HepG2 (cell line): ENCODE measurements around the gene FIGNL1. TPM values are rescaled to one million over a fixed set of nuclear protein-coding genes. Genes with fewer than 3 reads are reported as not detected.

Experiments used
- ATAC-seq: fragments of 200-7000 bp; cut with Tn5 transposase; 3 replicates; pipeline ENCODE4 v1.9.1; 2020; ENCODE audit warnings: mild to moderate bottlenecking, moderate library complexity
- BruUV-seq: library from RNA; stranded (reverse); fragments of 400-500 nt; replicated peaks from 2 replicates; lab custom pipeline; 2021; lab: Mats Ljungman, UMichigan
- CTCF ChIA-PET: fragments of 300-600 bp; formaldehyde crosslinking; extraction: SDS; loops from one replicate; lab custom pipeline; 2021; ENCODE audit warnings: low total read pairs, inconsistent platforms, low intra/inter-chr PET ratio; lab: Yijun Ruan, JAX
- POLR2A ChIA-PET: fragments of 350-600 bp; sonication (Branson Sonifier 250); formaldehyde crosslinking; loops from one replicate; lab custom pipeline; 2020; ENCODE audit warnings: antibody characterized with exemption, inconsistent platforms; lab: Yijun Ruan, JAX
- DNase-seq: peaks from one replicate; pipeline ENCODE4 v3.0.0-alpha.2; 2015; ENCODE audit warnings: low spot score
- FAIRE-seq: peaks from 3 replicates; lab custom pipeline; 2011; peaks lifted over from hg19 to GRCh38; lab: Jason Lieb, UNC
- H2AFZ ChIP-seq: one replicate; pipeline ENCODE4 v1.6.1; 2011; ENCODE audit warnings: low read length, inconsistent platforms
- H3K27ac ChIP-seq: fragments of 300-600 bp; 3 replicates; pipeline ENCODE4 v1.8.0; 2011; ENCODE audit warnings: mixed run types, mild to moderate bottlenecking, mixed read lengths, low read length, inconsistent platforms; ENCODE audit not compliant: insufficient read depth; ENCODE audit errors: extremely low read length
- H3K27me3 ChIP-seq, 2 experiments: fragments of 200-600 bp in 1 of 2; 2 replicates in 1 of 2; 3 replicates in 1 of 2; pipeline versions ENCODE4 v1.6.0 to v1.8.0; 2011; ENCODE audit warnings: low read length in 2 of 2, mild to moderate bottlenecking in 2 of 2, moderate library complexity in 2 of 2, inconsistent platforms in 1 of 2; ENCODE audit not compliant: insufficient read depth in 2 of 2, control insufficient read depth in 1 of 2
- H3K36me3 ChIP-seq, 2 experiments: fragments of 200-600 bp in 1 of 2; replicated peaks in 1 of 2; 2 replicates in 1 of 2; 3 replicates in 1 of 2; pipeline versions ENCODE4 v1.5.1 to v1.8.0; 2011; ENCODE audit warnings: low read length in 2 of 2, inconsistent platforms in 1 of 2; ENCODE audit not compliant: insufficient read depth in 2 of 2, control insufficient read depth in 1 of 2
- H3K4me1 ChIP-seq: 2 replicates; pipeline ENCODE4 v1.5.1; 2012; ENCODE audit warnings: low read length, inconsistent platforms; ENCODE audit not compliant: insufficient read depth
- H3K4me2 ChIP-seq: 2 replicates; pipeline ENCODE4 v1.6.0; 2011; ENCODE audit warnings: low read depth, low read length, inconsistent platforms
- H3K4me3 ChIP-seq, 3 experiments: fragments of 200-600 bp in 1 of 3; sonication (generic), shearing (Covaris generic) in 1 of 3; replicated peaks in 1 of 3; 2 replicates each; pipeline ENCODE4 v1.5.1; 2011 to 2016; ENCODE audit warnings: low read length in 3 of 3, inconsistent platforms in 2 of 3, low read depth in 2 of 3, mild to moderate bottlenecking in 2 of 3, control low read depth in 1 of 3, mixed read lengths in 1 of 3; ENCODE audit not compliant: insufficient read depth in 1 of 3
- H3K79me2 ChIP-seq: one replicate; pipeline ENCODE4 v1.6.1; 2011; ENCODE audit warnings: low read length, inconsistent platforms; ENCODE audit not compliant: insufficient read depth
- H3K9ac ChIP-seq: 2 replicates; pipeline ENCODE4 v1.6.0; 2011; ENCODE audit warnings: mild to moderate bottlenecking, low read depth, low read length, inconsistent platforms; ENCODE audit not compliant: insufficient read depth
- H3K9me3 ChIP-seq: 2 replicates; pipeline ENCODE4 v1.5.1; 2012; ENCODE audit warnings: mild to moderate bottlenecking, low read length
- H4K20me1 ChIP-seq: 2 replicates; pipeline ENCODE4 v1.6.0; 2011; ENCODE audit warnings: inconsistent platforms, mild to moderate bottlenecking, low read length, moderate library complexity; ENCODE audit not compliant: insufficient read depth
- ATF1 ChIP-seq: IDR thresholded peaks from 2 replicates; pipeline ENCODE4 v1.6.1; 2016; ENCODE audit warnings: mild to moderate bottlenecking, control low read depth
- KDM5B ChIP-seq: sonication (generic); formaldehyde crosslinking; IDR thresholded peaks from 2 replicates; pipeline ENCODE4 v1.4.0; 2020; ENCODE audit warnings: missing genetic modification reagents, mild to moderate bottlenecking, borderline replicate concordance
- SSRP1 ChIP-seq: IDR thresholded peaks from 2 replicates; pipeline ENCODE4 v1.6.1; 2016; ENCODE audit warnings: control low read depth
- WGBS: methylation state at CpG from one replicate; pipeline ENCODE4 v1.1.6; 2017; ENCODE audit warnings: low lambda C conversion rate; 5-methylcytosine and 5-hydroxymethylcytosine counted together
- in situ Hi-C: cut with HindIII; loops from 2 replicates; pipeline ENCODE4 v1.10.0; 2017; ENCODE audit warnings: low pct_unique_long_range_greater_than_20kb; ENCODE audit not compliant: extremely low pct_ligation_motif_present
- intact Hi-C: fragments of 100-400 bp; cut with micrococcal nuclease; formaldehyde crosslinking; loops from one replicate; pipeline ENCODE4 v1.10.0; 2022; ENCODE audit not compliant: unreplicated experiment
- polyA plus RNA-seq, 8 experiments: library from polyadenylated mRNA; depleted of rRNA in 3 of 8; stranded (reverse) in 7 of 8; unstranded in 1 of 8; fragments of >200 nt; fragmentation: Illumina TruSeq in 4 of 8; extraction: Trizol in 4 of 8; gene quantifications; 2 replicates each; pipeline versions ENCODE4 v1.2.1 to v1.2.3, GENCODE V29; 2011 to 2016; ENCODE audit warnings: low read depth in 4 of 8, missing spikeins in 1 of 8, mixed read lengths in 1 of 8; ENCODE audit not compliant: insufficient read depth in 1 of 8
- total RNA-seq, 5 experiments: library from RNA; depleted of rRNA; stranded (reverse); fragments of >200 nt; fragmentation: Illumina TruSeq; extraction: Trizol; gene quantifications; 2 replicates each; pipeline ENCODE4 v1.2.3, GENCODE V29; 2016; ENCODE audit warnings: low read depth in 1 of 5
- TF ChIP-seq, protein P1 (sequence below): sonication (generic); formaldehyde crosslinking; IDR thresholded peaks from 2 replicates; pipeline ENCODE4 v1.5.1; 2020; ENCODE audit warnings: missing genetic modification reagents, mild to moderate bottlenecking, borderline replicate concordance
- TF ChIP-seq, protein P2 (sequence below): sonication (generic); formaldehyde crosslinking; IDR thresholded peaks from 2 replicates; pipeline ENCODE4 v1.4.0; 2020; ENCODE audit warnings: missing genetic modification reagents

FIGNL1 gene
- total and polyA plus RNA-seq, 2 of the 13 experiments (the other 11 are each of a cell fraction or from before 2014, with no cell fraction given): 4.0 to 20.9 TPM

DNA sequence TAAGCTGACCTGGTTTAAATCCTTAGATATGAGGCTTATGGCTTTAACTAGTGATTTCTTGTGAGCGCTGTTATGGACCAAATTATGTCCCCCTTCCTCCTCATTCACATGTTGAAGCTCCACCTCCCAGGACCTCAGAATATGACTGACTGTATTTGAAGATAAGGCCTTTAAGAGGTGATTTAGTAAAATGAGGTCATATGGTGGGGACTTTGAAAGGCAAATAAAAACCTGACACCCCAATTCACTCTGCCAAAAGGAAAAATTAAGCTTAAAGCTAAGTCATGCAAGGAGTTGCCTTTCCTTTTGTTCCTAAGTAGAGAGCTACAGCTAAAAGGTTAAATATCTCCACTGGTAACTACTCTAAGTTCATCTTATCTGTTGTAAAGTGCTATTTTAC is 36.4 kb upstream of the FIGNL1 start (continued):
- TF ChIP-seq ATF1 (CRISPR knock-in tag) (no peak), KDM5B (CRISPR knock-in tag) (no peak)
- TF ChIP-seq, protein P1, sequence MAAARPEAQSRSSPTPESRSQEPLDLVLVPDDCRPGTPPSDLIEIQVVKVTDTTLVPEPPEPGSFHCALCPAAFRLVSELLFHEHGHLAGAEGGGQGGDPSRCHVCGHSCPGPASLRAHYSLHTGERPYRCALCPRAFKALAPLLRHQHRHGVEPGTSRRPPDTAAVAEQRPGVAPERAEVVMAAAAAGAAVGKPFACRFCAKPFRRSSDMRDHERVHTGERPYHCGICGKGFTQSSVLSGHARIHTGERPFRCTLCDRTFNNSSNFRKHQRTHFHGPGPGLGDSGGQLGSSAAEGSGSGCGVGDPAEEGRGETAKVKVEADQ (CRISPR knock-in tag): no peak

DNA sequence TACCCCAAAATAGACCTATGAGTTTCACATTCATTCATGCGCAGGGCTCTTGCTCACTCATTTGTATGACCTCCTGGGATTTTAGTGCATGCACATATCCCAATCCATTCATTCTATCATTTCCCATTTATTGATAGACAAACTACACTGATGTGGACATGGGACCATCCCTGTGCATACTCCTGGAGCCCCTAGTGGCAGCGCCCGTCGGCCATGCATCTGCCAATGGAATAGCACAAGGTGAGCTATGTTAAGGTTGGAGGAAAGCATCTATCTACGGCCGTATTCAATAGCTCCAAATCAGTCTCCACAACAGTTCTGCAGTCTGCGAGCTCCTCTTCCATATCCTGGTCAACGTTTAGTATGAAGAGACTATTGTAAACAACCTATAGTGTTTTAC is 31.7 kb upstream of the FIGNL1 start:
- no peak overlapping the region for H3K4me2 ChIP-seq
- peaks cover 9% of the 10 kb centered on the region; the same call in 1 of the 2 replicates for H3K4me1 ChIP-seq
- no peaks in the 10 kb centered on the region for H3K27me3 ChIP-seq
- intact Hi-C loops: no loop called here
- DNase-seq (no peak), ATAC-seq (peak; percentile 49; the same call in 2 of the 3 replicates), FAIRE-seq (no peak)
- no peaks in the 10 kb centered on the region for H3K79me2 ChIP-seq
- no peaks in the 10 kb centered on the region for H3K9me3 ChIP-seq
- in situ Hi-C loops: no loop called here
- no peak overlapping the region for H3K9ac ChIP-seq
- ChIA-PET POLR2A (no interaction called here), CTCF (no interaction called here)
- no TSS peak for BruUV-seq
- H2AFZ ChIP-seq: no peak overlapping the region
- no peak overlapping the region for H3K27ac ChIP-seq
- WGBS: 96% methylated on average over 8 of the region's 8 CpGs
- H3K4me3 ChIP-seq: no peak overlapping the region
- TF ChIP-seq SSRP1: no peak
- TF ChIP-seq, protein P2, sequence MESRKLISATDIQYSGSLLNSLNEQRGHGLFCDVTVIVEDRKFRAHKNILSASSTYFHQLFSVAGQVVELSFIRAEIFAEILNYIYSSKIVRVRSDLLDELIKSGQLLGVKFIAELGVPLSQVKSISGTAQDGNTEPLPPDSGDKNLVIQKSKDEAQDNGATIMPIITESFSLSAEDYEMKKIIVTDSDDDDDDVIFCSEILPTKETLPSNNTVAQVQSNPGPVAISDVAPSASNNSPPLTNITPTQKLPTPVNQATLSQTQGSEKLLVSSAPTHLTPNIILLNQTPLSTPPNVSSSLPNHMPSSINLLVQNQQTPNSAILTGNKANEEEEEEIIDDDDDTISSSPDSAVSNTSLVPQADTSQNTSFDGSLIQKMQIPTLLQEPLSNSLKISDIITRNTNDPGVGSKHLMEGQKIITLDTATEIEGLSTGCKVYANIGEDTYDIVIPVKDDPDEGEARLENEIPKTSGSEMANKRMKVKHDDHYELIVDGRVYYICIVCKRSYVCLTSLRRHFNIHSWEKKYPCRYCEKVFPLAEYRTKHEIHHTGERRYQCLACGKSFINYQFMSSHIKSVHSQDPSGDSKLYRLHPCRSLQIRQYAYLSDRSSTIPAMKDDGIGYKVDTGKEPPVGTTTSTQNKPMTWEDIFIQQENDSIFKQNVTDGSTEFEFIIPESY (CRISPR knock-in tag): peak; percentile 99
- H4K20me1 ChIP-seq: no peaks in the 10 kb centered on the region
- peaks cover 0 to 2% of the 10 kb centered on the region in 2 experiments; a peak in 2 of 5 replicates for H3K36me3 ChIP-seq
